Peyer's patch (tissue), 4 donors: Measurements from ENCODE around the gene SMIM36.

Experiments
- POLR2A ChIP-seq, 2 donors: fragments of 450-650 bp; IDR thresholded peaks; one replicate each; pipeline ENCODE4 v1.5.1; 2017; ENCODE audit warnings: antibody characterized with exemption in 2 of 2, mild to moderate bottlenecking in 2 of 2, moderate library complexity in 2 of 2
- TF ChIP-seq, protein P1 (sequence below), 6 experiments: fragments of 450-650 bp in 4 of 6; fragments of 200-600 bp in 2 of 6; sonication (generic) in 1 of 6; IDR thresholded peaks; one replicate each; pipeline ENCODE4 v1.5.1; 2017 to 2019; ENCODE audit warnings: antibody characterized with exemption in 6 of 6, mild to moderate bottlenecking in 3 of 6, moderate library complexity in 1 of 6

- TF ChIP-seq, protein P1, sequence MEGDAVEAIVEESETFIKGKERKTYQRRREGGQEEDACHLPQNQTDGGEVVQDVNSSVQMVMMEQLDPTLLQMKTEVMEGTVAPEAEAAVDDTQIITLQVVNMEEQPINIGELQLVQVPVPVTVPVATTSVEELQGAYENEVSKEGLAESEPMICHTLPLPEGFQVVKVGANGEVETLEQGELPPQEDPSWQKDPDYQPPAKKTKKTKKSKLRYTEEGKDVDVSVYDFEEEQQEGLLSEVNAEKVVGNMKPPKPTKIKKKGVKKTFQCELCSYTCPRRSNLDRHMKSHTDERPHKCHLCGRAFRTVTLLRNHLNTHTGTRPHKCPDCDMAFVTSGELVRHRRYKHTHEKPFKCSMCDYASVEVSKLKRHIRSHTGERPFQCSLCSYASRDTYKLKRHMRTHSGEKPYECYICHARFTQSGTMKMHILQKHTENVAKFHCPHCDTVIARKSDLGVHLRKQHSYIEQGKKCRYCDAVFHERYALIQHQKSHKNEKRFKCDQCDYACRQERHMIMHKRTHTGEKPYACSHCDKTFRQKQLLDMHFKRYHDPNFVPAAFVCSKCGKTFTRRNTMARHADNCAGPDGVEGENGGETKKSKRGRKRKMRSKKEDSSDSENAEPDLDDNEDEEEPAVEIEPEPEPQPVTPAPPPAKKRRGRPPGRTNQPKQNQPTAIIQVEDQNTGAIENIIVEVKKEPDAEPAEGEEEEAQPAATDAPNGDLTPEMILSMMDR (IDR thresholded peaks at IDR 0.05): no peak
- no peak for TF ChIP-seq POLR2A (IDR thresholded peaks at IDR 0.05)
Observed at GRCh38 chr17:55418369-55419268, 92.6 kb downstream of the SMIM36 start.
